GM12878 (cell line): ENCODE data around the gene JPH4. TPM values are rescaled to one million over a fixed set of nuclear protein-coding genes. Genes with fewer than 3 reads are reported as not detected.
A peak's percentile ranks its signal among the peaks of the same experiment; 100 is the strongest.

ENCODE experiments used
- EGR1 ChIP-seq, 2 experiments: IDR thresholded peaks; 1 replicate in 1 of 2; 2 replicates in 1 of 2; pipeline ENCODE4 v1.6.1; 2011 to 2012; ENCODE audit warnings: low read depth in 2 of 2, low read length in 2 of 2, borderline replicate concordance in 1 of 2, mild to moderate bottlenecking in 1 of 2, moderate library complexity in 1 of 2
- GABPA ChIP-seq: IDR thresholded peaks from 2 replicates; pipeline ENCODE4 v1.6.1; 2014; ENCODE audit warnings: antibody characterized with exemption, low read depth, mild to moderate bottlenecking, inconsistent platforms
- MAX ChIP-seq: IDR thresholded peaks from 2 replicates; pipeline ENCODE4 v1.6.1; 2012; ENCODE audit warnings: low read depth, low read length, improper control_type of control experiment
- MEF2A ChIP-seq: IDR thresholded peaks from 2 replicates; pipeline ENCODE4 v1.6.1; 2011; ENCODE audit warnings: low read depth, mild to moderate bottlenecking, low read length, moderate library complexity; ENCODE audit not compliant: insufficient read depth
- NFYB ChIP-seq: IDR thresholded peaks from 2 replicates; pipeline ENCODE4 v1.6.1; 2011; ENCODE audit warnings: low read depth, mild to moderate bottlenecking, low read length, improper control_type of control experiment, moderate library complexity; ENCODE audit not compliant: insufficient read depth
- PAX8 ChIP-seq: fragments of 450-650 bp; IDR thresholded peaks from 2 replicates; pipeline ENCODE4 v1.6.1; 2017; ENCODE audit warnings: mild to moderate bottlenecking, moderate library complexity
- RAD21 ChIP-seq: IDR thresholded peaks from 2 replicates; pipeline ENCODE4 v1.6.1; 2011; ENCODE audit warnings: mild to moderate bottlenecking, low read depth, low read length, moderate library complexity; ENCODE audit not compliant: insufficient read depth
- SIX5 ChIP-seq: IDR thresholded peaks from 2 replicates; pipeline ENCODE4 v1.6.1; 2011; ENCODE audit warnings: mild to moderate bottlenecking, low read depth, low read length, moderate library complexity; ENCODE audit not compliant: severe bottlenecking
- SMAD1 ChIP-seq: fragments of 450-650 bp; IDR thresholded peaks from 2 replicates; pipeline ENCODE4 v1.6.1; 2018; ENCODE audit warnings: mild to moderate bottlenecking, low read depth; ENCODE audit not compliant: partially characterized antibody
- SPI1 ChIP-seq: IDR thresholded peaks from 2 replicates; pipeline ENCODE4 v1.6.1; 2011; ENCODE audit warnings: low read depth, mild to moderate bottlenecking, low read length, moderate library complexity, borderline replicate concordance; ENCODE audit not compliant: insufficient read depth
- YBX1 ChIP-seq: fragments of 450-650 bp; IDR thresholded peaks from 2 replicates; pipeline ENCODE4 v1.6.1; 2016; ENCODE audit warnings: antibody characterized with exemption
- polyA plus RNA-seq, 11 experiments: library from polyadenylated mRNA; depleted of rRNA in 4 of 11; unstranded in 6 of 11; stranded (reverse) in 5 of 11; fragments of >200 nt; fragmentation: Nextera tagmentation in 4 of 11; fragmentation: Illumina TruSeq in 1 of 11; extraction: Ambion mirVana in 4 of 11; extraction: Trizol in 1 of 11; gene quantifications; 1 replicate in 1 of 11; 2 replicates in 10 of 11; pipeline versions ENCODE4 v1.2.1 to v1.2.3, GENCODE V29; 2011 to 2016; ENCODE audit warnings: inconsistent platforms in 2 of 11, missing spikeins in 2 of 11, low read depth in 1 of 11
- total RNA-seq, 4 experiments: library from RNA; depleted of rRNA in 3 of 4; stranded (reverse); fragments of >200 nt in 3 of 4; fragmentation: Illumina TruSeq in 1 of 4; extraction: Trizol in 1 of 4; gene quantifications; 2 replicates each; pipeline versions ENCODE4 v1.2.1 to v1.2.3, GENCODE V29; 2013 to 2021
- TF ChIP-seq, protein P1 (sequence below): fragments of 450-650 bp; IDR thresholded peaks from 2 replicates; pipeline ENCODE4 v1.6.1; 2017; ENCODE audit warnings: borderline replicate concordance
- TF ChIP-seq, protein P2 (sequence below): fragments of 450-650 bp; IDR thresholded peaks from 2 replicates; pipeline ENCODE4 v1.6.1; 2017; ENCODE audit warnings: low read depth, mild to moderate bottlenecking, moderate library complexity
- TF ChIP-seq, protein P3 (sequence below): IDR thresholded peaks from 2 replicates; pipeline ENCODE4 v1.6.1; 2011; ENCODE audit warnings: low read depth, low read length, improper control_type of control experiment, borderline replicate concordance
- TF ChIP-seq, protein P4 (sequence below): fragments of 150-350 bp; IDR thresholded peaks from 2 replicates; pipeline ENCODE4 v1.6.1; 2014; ENCODE audit warnings: mild to moderate bottlenecking, low read depth, low read length
- TF ChIP-seq, protein P5 (sequence below): fragments of 450-650 bp; conservative IDR thresholded peaks from 2 replicates; pipeline ENCODE4 v1.6.1; 2017; ENCODE audit warnings: mild to moderate bottlenecking, moderate library complexity

Gene JPH4
- total and polyA plus RNA-seq, 10 of the 15 experiments (the other 5 are each of a cell fraction or from before 2014, with no cell fraction given) = 0.48 to 10.3 (median 3.8) TPM

GRCh38 chr14:23568600-23569331 lies 9.8 kb downstream of the JPH4 start (continued):
- TF ChIP-seq, protein P1, sequence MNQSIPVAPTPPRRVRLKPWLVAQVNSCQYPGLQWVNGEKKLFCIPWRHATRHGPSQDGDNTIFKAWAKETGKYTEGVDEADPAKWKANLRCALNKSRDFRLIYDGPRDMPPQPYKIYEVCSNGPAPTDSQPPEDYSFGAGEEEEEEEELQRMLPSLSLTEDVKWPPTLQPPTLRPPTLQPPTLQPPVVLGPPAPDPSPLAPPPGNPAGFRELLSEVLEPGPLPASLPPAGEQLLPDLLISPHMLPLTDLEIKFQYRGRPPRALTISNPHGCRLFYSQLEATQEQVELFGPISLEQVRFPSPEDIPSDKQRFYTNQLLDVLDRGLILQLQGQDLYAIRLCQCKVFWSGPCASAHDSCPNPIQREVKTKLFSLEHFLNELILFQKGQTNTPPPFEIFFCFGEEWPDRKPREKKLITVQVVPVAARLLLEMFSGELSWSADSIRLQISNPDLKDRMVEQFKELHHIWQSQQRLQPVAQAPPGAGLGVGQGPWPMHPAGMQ = no peak
- TF ChIP-seq NFYB (no peak), PAX8 (no peak), EGR1 (IDR thresholded peaks at IDR 0.05; ENCODE audit: borderline replicate concordance in 1 of 2, low read depth in 2 of 2, low read length in 2 of 2) (no peak), RAD21 (peak; percentile 28; the same call in 1 of the 2 replicates), SPI1 (peak; percentile 51; the same call in 1 of the 2 replicates), SIX5 (no peak), GABPA (no peak), MEF2A (no peak), MAX (no peak), SMAD1 (no peak), YBX1 (no peak)
- TF ChIP-seq, protein P2, sequence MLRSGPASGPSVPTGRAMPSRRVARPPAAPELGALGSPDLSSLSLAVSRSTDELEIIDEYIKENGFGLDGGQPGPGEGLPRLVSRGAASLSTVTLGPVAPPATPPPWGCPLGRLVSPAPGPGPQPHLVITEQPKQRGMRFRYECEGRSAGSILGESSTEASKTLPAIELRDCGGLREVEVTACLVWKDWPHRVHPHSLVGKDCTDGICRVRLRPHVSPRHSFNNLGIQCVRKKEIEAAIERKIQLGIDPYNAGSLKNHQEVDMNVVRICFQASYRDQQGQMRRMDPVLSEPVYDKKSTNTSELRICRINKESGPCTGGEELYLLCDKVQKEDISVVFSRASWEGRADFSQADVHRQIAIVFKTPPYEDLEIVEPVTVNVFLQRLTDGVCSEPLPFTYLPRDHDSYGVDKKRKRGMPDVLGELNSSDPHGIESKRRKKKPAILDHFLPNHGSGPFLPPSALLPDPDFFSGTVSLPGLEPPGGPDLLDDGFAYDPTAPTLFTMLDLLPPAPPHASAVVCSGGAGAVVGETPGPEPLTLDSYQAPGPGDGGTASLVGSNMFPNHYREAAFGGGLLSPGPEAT = no peak
- TF ChIP-seq, protein P3, sequence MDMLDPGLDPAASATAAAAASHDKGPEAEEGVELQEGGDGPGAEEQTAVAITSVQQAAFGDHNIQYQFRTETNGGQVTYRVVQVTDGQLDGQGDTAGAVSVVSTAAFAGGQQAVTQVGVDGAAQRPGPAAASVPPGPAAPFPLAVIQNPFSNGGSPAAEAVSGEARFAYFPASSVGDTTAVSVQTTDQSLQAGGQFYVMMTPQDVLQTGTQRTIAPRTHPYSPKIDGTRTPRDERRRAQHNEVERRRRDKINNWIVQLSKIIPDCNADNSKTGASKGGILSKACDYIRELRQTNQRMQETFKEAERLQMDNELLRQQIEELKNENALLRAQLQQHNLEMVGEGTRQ = no peak
- TF ChIP-seq, protein P4, sequence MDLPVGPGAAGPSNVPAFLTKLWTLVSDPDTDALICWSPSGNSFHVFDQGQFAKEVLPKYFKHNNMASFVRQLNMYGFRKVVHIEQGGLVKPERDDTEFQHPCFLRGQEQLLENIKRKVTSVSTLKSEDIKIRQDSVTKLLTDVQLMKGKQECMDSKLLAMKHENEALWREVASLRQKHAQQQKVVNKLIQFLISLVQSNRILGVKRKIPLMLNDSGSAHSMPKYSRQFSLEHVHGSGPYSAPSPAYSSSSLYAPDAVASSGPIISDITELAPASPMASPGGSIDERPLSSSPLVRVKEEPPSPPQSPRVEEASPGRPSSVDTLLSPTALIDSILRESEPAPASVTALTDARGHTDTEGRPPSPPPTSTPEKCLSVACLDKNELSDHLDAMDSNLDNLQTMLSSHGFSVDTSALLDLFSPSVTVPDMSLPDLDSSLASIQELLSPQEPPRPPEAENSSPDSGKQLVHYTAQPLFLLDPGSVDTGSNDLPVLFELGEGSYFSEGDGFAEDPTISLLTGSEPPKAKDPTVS = no peak
- TF ChIP-seq, protein P5, sequence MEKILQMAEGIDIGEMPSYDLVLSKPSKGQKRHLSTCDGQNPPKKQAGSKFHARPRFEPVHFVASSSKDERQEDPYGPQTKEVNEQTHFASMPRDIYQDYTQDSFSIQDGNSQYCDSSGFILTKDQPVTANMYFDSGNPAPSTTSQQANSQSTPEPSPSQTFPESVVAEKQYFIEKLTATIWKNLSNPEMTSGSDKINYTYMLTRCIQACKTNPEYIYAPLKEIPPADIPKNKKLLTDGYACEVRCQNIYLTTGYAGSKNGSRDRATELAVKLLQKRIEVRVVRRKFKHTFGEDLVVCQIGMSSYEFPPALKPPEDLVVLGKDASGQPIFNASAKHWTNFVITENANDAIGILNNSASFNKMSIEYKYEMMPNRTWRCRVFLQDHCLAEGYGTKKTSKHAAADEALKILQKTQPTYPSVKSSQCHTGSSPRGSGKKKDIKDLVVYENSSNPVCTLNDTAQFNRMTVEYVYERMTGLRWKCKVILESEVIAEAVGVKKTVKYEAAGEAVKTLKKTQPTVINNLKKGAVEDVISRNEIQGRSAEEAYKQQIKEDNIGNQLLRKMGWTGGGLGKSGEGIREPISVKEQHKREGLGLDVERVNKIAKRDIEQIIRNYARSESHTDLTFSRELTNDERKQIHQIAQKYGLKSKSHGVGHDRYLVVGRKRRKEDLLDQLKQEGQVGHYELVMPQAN = no peak
